ENCODE data around the gene NSG1. TPM values are rescaled to one million over a fixed set of nuclear protein-coding genes. Genes with fewer than 3 reads are reported as not detected.

Gene NSG1
- polyA plus RNA-seq, 1 experiment: 10.4 TPM

DNA sequence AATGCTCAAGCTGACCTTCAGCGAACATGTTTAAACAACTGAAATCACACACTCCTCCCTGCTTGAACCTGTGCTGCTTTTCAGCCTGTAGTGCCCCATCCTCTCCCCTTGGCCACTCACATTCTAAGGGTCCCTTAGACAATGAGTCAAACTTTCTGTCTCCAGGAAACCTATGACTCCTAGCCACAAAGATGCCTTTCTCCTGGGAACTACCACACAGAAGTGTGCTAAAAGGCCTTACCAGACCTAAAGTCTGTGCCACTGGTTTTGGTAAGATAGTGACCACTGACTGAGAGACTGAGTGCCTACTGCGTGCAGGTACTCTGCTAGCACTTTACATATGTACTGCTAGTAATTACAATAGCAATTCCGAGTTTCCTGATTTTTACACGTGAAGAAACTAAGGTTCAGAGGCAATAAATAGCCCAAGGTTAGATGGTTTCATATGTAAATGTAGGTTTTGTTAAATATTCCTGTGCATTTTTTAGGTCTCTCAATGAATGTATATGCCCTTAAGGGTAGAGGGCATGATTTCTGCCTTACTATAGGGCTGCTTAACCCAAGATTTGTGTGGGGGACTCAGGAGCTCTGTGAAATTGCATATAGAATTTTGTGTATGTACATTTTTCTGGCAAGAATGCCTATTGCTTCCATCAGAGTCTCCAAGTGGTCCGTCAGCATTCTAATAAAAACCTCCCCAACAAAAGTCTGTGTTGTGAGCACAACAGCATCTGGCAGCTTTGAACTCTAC, 71.1 kb downstream of the NSG1 start:
- H3K27me3 ChIP-seq (ENCODE audit: control insufficient read depth, insufficient read depth, low read length): no peaks in the 10 kb centered on the region
- H3K27ac ChIP-seq (ENCODE audit: low read depth, low read length): no peak overlapping the region
- no peaks in the 10 kb centered on the region for H3K9me3 ChIP-seq (ENCODE audit: control insufficient read depth, insufficient read depth, low read length)
- ChIA-PET CTCF (interaction anchor here (1.8 kb wide), 1 partner anchor 22 kb away, joined by 6 read pairs; no protein-coding TSS in a partner anchor), POLR2A (no interaction called here)
- TF ChIP-seq, protein P1, sequence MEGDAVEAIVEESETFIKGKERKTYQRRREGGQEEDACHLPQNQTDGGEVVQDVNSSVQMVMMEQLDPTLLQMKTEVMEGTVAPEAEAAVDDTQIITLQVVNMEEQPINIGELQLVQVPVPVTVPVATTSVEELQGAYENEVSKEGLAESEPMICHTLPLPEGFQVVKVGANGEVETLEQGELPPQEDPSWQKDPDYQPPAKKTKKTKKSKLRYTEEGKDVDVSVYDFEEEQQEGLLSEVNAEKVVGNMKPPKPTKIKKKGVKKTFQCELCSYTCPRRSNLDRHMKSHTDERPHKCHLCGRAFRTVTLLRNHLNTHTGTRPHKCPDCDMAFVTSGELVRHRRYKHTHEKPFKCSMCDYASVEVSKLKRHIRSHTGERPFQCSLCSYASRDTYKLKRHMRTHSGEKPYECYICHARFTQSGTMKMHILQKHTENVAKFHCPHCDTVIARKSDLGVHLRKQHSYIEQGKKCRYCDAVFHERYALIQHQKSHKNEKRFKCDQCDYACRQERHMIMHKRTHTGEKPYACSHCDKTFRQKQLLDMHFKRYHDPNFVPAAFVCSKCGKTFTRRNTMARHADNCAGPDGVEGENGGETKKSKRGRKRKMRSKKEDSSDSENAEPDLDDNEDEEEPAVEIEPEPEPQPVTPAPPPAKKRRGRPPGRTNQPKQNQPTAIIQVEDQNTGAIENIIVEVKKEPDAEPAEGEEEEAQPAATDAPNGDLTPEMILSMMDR (IDR thresholded peaks at IDR 0.05; ENCODE audit: low read depth, low read length): no peak
- H3K4me3 ChIP-seq (ENCODE audit: low read depth, low read length): no peak overlapping the region
- DNase-seq (ENCODE audit: low read depth, low spot score): no peak

- no peak for DNase-seq (ENCODE audit: low read depth, low spot score)
- ChIA-PET POLR2A (no interaction called here), CTCF (interaction anchor here (0.8 to 1.3 kb wide), 2 partner anchors 27 to 29 kb away, joined by 3 to 4 read pairs; no protein-coding TSS in a partner anchor)
- TF ChIP-seq, protein P1 (IDR thresholded peaks at IDR 0.05; ENCODE audit: low read depth, low read length): no peak
- no peak overlapping the region for H3K27ac ChIP-seq (ENCODE audit: low read depth, low read length)
- H3K9me3 ChIP-seq (ENCODE audit: control insufficient read depth, insufficient read depth, low read length): no peaks in the 10 kb centered on the region
- no peaks in the 10 kb centered on the region for H3K27me3 ChIP-seq (ENCODE audit: control insufficient read depth, insufficient read depth, low read length)
- no peak overlapping the region for H3K4me3 ChIP-seq (ENCODE audit: low read depth, low read length)
These were observed 72.3 kb downstream of the NSG1 start for GRCh38 chr4:4459181-4459580.

DNA sequence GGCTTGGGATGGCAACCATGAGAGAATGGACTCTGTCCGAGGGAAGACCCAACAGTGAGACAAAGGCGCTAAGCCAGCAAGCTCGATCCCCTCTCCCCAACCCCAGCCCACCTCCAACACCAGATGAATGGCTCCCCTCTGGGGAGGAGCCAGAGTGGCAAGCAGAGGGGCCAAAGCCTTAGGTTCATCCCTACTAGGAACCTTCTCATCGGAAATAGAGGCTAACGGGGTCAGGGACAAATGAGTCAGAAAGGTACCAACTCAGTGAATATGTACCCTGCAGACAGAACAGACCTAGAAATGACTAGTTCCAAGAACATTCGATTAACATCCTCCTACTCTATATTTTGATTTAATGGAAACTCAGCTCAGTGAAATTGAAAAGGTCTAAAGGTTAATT, 73.9 kb downstream of the NSG1 start:
- no peaks in the 10 kb centered on the region for H3K27me3 ChIP-seq (ENCODE audit: control insufficient read depth, insufficient read depth, low read length)
- ChIA-PET POLR2A (no interaction called here), CTCF (interaction anchor here (3.1 kb wide), 1 partner anchor 20 kb away, joined by 11 read pairs; no protein-coding TSS in a partner anchor)
- no peak overlapping the region for H3K4me3 ChIP-seq (ENCODE audit: low read depth, low read length)
- H3K9me3 ChIP-seq (ENCODE audit: control insufficient read depth, insufficient read depth, low read length): no peaks in the 10 kb centered on the region
- TF ChIP-seq, protein P1 (IDR thresholded peaks at IDR 0.05; ENCODE audit: low read depth, low read length): no peak
- no peak for DNase-seq (ENCODE audit: low read depth, low spot score)
- H3K27ac ChIP-seq (ENCODE audit: low read depth, low read length): no peak overlapping the region

GRCh38 chr4:4461178-4461577, 74.3 kb downstream of the NSG1 start:
- POLR2A ChIA-PET: no interaction called here
- Histone ChIP-seq H3K27me3 (ENCODE audit: control insufficient read depth, insufficient read depth, low read length) (no peaks in the 10 kb centered on the region), H3K27ac (ENCODE audit: low read depth, low read length) (no peak overlapping the region), H3K4me3 (ENCODE audit: low read depth, low read length) (no peak overlapping the region), H3K9me3 (ENCODE audit: control insufficient read depth, insufficient read depth, low read length) (no peaks in the 10 kb centered on the region)
- TF ChIP-seq, protein P1 (IDR thresholded peaks at IDR 0.05; ENCODE audit: low read depth, low read length): no peak
- CTCF ChIA-PET: interaction anchor here (3.1 kb wide), 1 partner anchor 20 kb away, joined by 11 read pairs; no protein-coding TSS in a partner anchor
- no peak for DNase-seq (ENCODE audit: low read depth, low spot score)

GRCh38 chr4:4461850-4462249, 74.9 kb downstream of the NSG1 start:
- H3K27me3 ChIP-seq (ENCODE audit: control insufficient read depth, insufficient read depth, low read length): no peaks in the 10 kb centered on the region
- POLR2A ChIA-PET: no interaction called here
- DNase-seq (ENCODE audit: low read depth, low spot score): no peak
- no peak overlapping the region for H3K4me3 ChIP-seq (ENCODE audit: low read depth, low read length)
- TF ChIP-seq, protein P1 (IDR thresholded peaks at IDR 0.05; ENCODE audit: low read depth, low read length): no peak
- no peak overlapping the region for H3K27ac ChIP-seq (ENCODE audit: low read depth, low read length)
- CTCF ChIA-PET: interaction anchor here (1.9 to 3.1 kb wide), 3 partner anchors 17 to 31 kb away, joined by 6 to 14 read pairs (median 11); no protein-coding TSS in a partner anchor
- no peaks in the 10 kb centered on the region for H3K9me3 ChIP-seq (ENCODE audit: control insufficient read depth, insufficient read depth, low read length)
